Chondrocyte (in vitro differentiated cells): Measurements from ENCODE around the gene EYS. TPM values are rescaled to one million over a fixed set of nuclear protein-coding genes. Genes with fewer than 3 reads are reported as not detected.

Experiments used
- DNase-seq: peaks from one replicate; pipeline ENCODE4 v3.0.0; 2021; ENCODE audit warnings: mixed read lengths, low spot score
- H3K27ac Mint-ChIP-seq: one replicate; pipeline ENCODE4 v1.8.0; 2021; ENCODE audit warnings: mild to moderate bottlenecking, moderate library complexity, mixed read lengths; ENCODE audit not compliant: unreplicated experiment
- H3K27me3 Mint-ChIP-seq: 2 replicates; pipeline ENCODE4 v1.8.0; 2021; ENCODE audit warnings: low read depth, mixed read lengths
- H3K36me3 Mint-ChIP-seq: 2 replicates; pipeline ENCODE4 v1.8.0; 2021; ENCODE audit warnings: low read depth, mixed read lengths
- H3K4me1 Mint-ChIP-seq: 2 replicates; pipeline ENCODE4 v1.8.0; 2021; ENCODE audit warnings: low read depth, mild to moderate bottlenecking, mixed read lengths
- H3K4me3 Mint-ChIP-seq: one replicate; pipeline ENCODE4 v1.8.0; 2021; ENCODE audit warnings: mild to moderate bottlenecking, moderate library complexity, mixed read lengths; ENCODE audit not compliant: unreplicated experiment
- H3K9me3 Mint-ChIP-seq: 2 replicates; pipeline ENCODE4 v1.8.0; 2021; ENCODE audit warnings: low read depth, mixed read lengths
- total RNA-seq: library from RNA; stranded (reverse); gene quantifications from 3 replicates; pipeline ENCODE4 v1.2.1, GENCODE V29; 2021
- TF ChIP-seq, protein P1 (sequence below): fragments of 200-600 bp; sonication (generic); IDR thresholded peaks from 2 replicates; pipeline ENCODE4 v1.5.0; 2021; ENCODE audit warnings: antibody characterized with exemption, mild to moderate bottlenecking, moderate library complexity

EYS gene
- total RNA-seq, 1 donor from 2014 or later = not detected

- Mint-ChIP-seq H3K27ac (no peak overlapping the region), H3K36me3 (no peaks in the 10 kb centered on the region), H3K4me1 (no peaks in the 10 kb centered on the region), H3K9me3 (no peaks in the 10 kb centered on the region), H3K4me3 (no peak overlapping the region), H3K27me3 (peaks cover 3% of the 10 kb centered on the region)
- no peak for DNase-seq
- TF ChIP-seq, protein P1, sequence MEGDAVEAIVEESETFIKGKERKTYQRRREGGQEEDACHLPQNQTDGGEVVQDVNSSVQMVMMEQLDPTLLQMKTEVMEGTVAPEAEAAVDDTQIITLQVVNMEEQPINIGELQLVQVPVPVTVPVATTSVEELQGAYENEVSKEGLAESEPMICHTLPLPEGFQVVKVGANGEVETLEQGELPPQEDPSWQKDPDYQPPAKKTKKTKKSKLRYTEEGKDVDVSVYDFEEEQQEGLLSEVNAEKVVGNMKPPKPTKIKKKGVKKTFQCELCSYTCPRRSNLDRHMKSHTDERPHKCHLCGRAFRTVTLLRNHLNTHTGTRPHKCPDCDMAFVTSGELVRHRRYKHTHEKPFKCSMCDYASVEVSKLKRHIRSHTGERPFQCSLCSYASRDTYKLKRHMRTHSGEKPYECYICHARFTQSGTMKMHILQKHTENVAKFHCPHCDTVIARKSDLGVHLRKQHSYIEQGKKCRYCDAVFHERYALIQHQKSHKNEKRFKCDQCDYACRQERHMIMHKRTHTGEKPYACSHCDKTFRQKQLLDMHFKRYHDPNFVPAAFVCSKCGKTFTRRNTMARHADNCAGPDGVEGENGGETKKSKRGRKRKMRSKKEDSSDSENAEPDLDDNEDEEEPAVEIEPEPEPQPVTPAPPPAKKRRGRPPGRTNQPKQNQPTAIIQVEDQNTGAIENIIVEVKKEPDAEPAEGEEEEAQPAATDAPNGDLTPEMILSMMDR = no peak
Measured at GRCh38 chr6:65469650-65470049, 237.4 kb downstream of the EYS start.

DNA sequence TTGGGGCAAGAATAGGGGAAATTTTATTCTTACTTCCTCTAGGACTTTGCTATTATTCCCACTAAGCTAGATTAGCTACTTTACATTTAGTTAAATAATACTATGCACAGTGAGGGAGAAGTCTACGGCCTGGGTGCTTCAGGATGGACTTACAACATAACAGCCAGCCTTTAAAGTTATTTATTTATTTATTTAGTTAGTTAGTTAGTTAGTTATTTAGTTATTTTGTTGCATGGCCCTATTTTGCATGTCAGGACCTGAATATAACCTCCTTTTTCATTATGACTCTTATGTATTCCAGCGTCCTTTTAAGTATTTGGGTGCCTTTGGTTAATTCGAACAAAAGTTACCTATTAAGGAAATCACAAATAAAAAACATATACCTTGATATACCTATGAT is 238.7 kb downstream of the EYS start:
- no peak for DNase-seq
- peaks cover 3% of the 10 kb centered on the region for H3K27me3 Mint-ChIP-seq
- H3K27ac Mint-ChIP-seq = no peak overlapping the region
- no peaks in the 10 kb centered on the region for H3K4me1 Mint-ChIP-seq
- H3K36me3 Mint-ChIP-seq = no peaks in the 10 kb centered on the region
- no peaks in the 10 kb centered on the region for H3K9me3 Mint-ChIP-seq
- H3K4me3 Mint-ChIP-seq = no peak overlapping the region
- TF ChIP-seq, protein P1 = no peak

- DNase-seq = no peak
- Mint-ChIP-seq H3K36me3 (no peaks in the 10 kb centered on the region), H3K4me3 (no peak overlapping the region), H3K4me1 (no peaks in the 10 kb centered on the region), H3K27ac (no peak overlapping the region), H3K9me3 (no peaks in the 10 kb centered on the region), H3K27me3 (no peaks in the 10 kb centered on the region)
- TF ChIP-seq, protein P1 = no peak
Measured at GRCh38 chr6:65461121-65461520, 245.9 kb downstream of the EYS start.

- peaks cover 3% of the 10 kb centered on the region for H3K27me3 Mint-ChIP-seq
- no peak overlapping the region for H3K4me3 Mint-ChIP-seq
- H3K9me3 Mint-ChIP-seq = peaks cover 3% of the 10 kb centered on the region
- TF ChIP-seq, protein P1 = no peak
- H3K27ac Mint-ChIP-seq = no peak overlapping the region
- no peak for DNase-seq
- no peaks in the 10 kb centered on the region for H3K4me1 Mint-ChIP-seq
- H3K36me3 Mint-ChIP-seq = no peaks in the 10 kb centered on the region
Measured at GRCh38 chr6:65452333-65452732, 254.7 kb downstream of the EYS start.

DNA sequence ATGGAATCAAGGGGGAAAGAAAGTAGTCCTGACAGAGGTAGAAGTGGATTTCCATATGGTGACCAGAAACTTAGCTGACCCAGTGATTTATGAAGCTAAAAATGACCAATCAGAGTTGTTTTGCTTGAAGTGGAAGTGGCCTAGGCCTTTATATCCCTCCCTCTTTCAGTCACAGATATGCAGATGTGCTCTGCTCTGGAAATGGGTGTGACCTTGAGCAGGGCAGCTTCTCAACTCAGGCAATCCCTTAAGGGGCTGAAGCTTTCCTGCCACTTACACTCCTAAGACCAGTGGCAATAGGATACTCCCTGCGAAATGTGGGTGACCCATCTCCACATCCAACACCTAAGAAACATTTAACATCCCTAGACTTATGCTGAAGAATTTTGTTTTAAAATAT is 256.6 kb downstream of the EYS start:
- Mint-ChIP-seq H3K27me3 (peaks cover 4% of the 10 kb centered on the region), H3K4me1 (no peaks in the 10 kb centered on the region), H3K4me3 (no peak overlapping the region), H3K9me3 (peaks cover 2% of the 10 kb centered on the region), H3K36me3 (no peaks in the 10 kb centered on the region), H3K27ac (no peak overlapping the region)
- TF ChIP-seq, protein P1 = no peak
- no peak for DNase-seq
